Natural killer cell (primary cell): ENCODE measurements around the gene GPX4. TPM values are rescaled to one million over a fixed set of nuclear protein-coding genes. Genes with fewer than 3 reads are reported as not detected.

Source experiments
- ATAC-seq, 3 donors: fragments of 150-1000 bp in 2 of 3; fragments of 200-7000 bp in 1 of 3; cut with Tn5 transposase; 1 replicate in 1 of 3; 2 replicates in 2 of 3; pipeline ENCODE4 v1.10.0; 2021; ENCODE audit warnings: mild to moderate bottlenecking in 2 of 3, moderate library complexity in 2 of 3
- DNase-seq, 2 donors: peaks; one replicate each; pipeline versions ENCODE4 v3.0.0 to v3.0.0-alpha.2; 2013 to 2021; ENCODE audit warnings: mixed read lengths in 1 of 2
- H3K27ac ChIP-seq: one replicate; pipeline ENCODE4 v1.5.1; 2013; ENCODE audit warnings: mild to moderate bottlenecking, low read length
- H3K27me3 ChIP-seq: one replicate; pipeline ENCODE4 v1.6.1; 2013; ENCODE audit warnings: low read length; ENCODE audit not compliant: control insufficient read depth, insufficient read depth
- H3K36me3 ChIP-seq: one replicate; pipeline ENCODE4 v1.6.1; 2013; ENCODE audit warnings: low read length; ENCODE audit not compliant: control insufficient read depth, insufficient read depth
- H3K4me1 ChIP-seq: one replicate; pipeline ENCODE4 v1.6.1; 2013; ENCODE audit warnings: low read length; ENCODE audit not compliant: control insufficient read depth, insufficient read depth
- H3K4me3 ChIP-seq: one replicate; pipeline ENCODE4 v1.5.1; 2013; ENCODE audit warnings: low read length
- H3K9me3 ChIP-seq: one replicate; pipeline ENCODE4 v1.6.1; 2013; ENCODE audit warnings: low read length; ENCODE audit not compliant: control insufficient read depth, insufficient read depth
- H3K27ac Mint-ChIP-seq, 2 donors: one replicate each; pipeline ENCODE4 v1.8.0; 2022; ENCODE audit warnings: mild to moderate bottlenecking in 2 of 2, mixed read lengths in 2 of 2, moderate library complexity in 1 of 2
- H3K27me3 Mint-ChIP-seq, 2 donors: one replicate each; pipeline ENCODE4 v1.8.0; 2022; ENCODE audit warnings: low read depth in 2 of 2, mixed read lengths in 2 of 2
- H3K36me3 Mint-ChIP-seq: one replicate; pipeline ENCODE4 v1.8.0; 2022; ENCODE audit warnings: mixed read lengths
- H3K4me1 Mint-ChIP-seq, 2 donors: one replicate each; pipeline ENCODE4 v1.8.0; 2022; ENCODE audit warnings: mixed read lengths in 2 of 2
- H3K4me3 Mint-ChIP-seq: one replicate; pipeline ENCODE4 v1.8.0; 2022; ENCODE audit warnings: mild to moderate bottlenecking, moderate library complexity, mixed read lengths
- H3K9me3 Mint-ChIP-seq, 2 donors: one replicate each; pipeline ENCODE4 v1.8.0; 2022; ENCODE audit warnings: mixed read lengths in 2 of 2
- WGBS: methylation state at CpG from one replicate; pipeline ENCODE4 v1.1.7; 2013; ENCODE audit warnings: missing lambda C conversion rate; ENCODE audit not compliant: insufficient coverage; 5-methylcytosine and 5-hydroxymethylcytosine counted together
- intact Hi-C: fragments of 100-400 bp; cut with micrococcal nuclease; formaldehyde crosslinking; loops from one replicate; pipeline ENCODE4 v1.14.2; 2022
- total RNA-seq, 4 donors: library from RNA; stranded (reverse); fragments of 120-200 nt in 1 of 4; gene quantifications; one replicate each; pipeline versions ENCODE4 v1.2.3 to v1.2.4, GENCODE V29; 2013 to 2022
- TF ChIP-seq, protein P1 (sequence below): fragments of 200-600 bp; IDR thresholded peaks from one replicate; pipeline ENCODE4 v1.8.0; 2022; ENCODE audit warnings: antibody characterized with exemption

The GPX4 gene
- total RNA-seq, 3 donors from 2014 or later (not counting 1 experiment from before 2014, with no cell fraction given), result 108 to 126 (median 121) TPM

GRCh38 chr19:1060689-1061088 is 43.1 kb upstream of the GPX4 start:
- peaks cover 33% of the 10 kb centered on the region for H3K4me1 ChIP-seq
- no peak overlapping the region for H3K4me3 Mint-ChIP-seq
- H3K27ac ChIP-seq, result no peak overlapping the region
- intact Hi-C loops, result no loop called here
- H3K27ac Mint-ChIP-seq, result no peak overlapping the region
- no peak for DNase-seq
- 85% methylated on average over 5 of the region's 5 CpGs for WGBS
- H3K36me3 Mint-ChIP-seq, result no peaks in the 10 kb centered on the region
- H3K9me3 ChIP-seq, result peaks cover 27% of the 10 kb centered on the region
- peaks cover 22% of the 10 kb centered on the region for H3K36me3 ChIP-seq
- no peaks in the 10 kb centered on the region for H3K27me3 Mint-ChIP-seq
- H3K27me3 ChIP-seq, result no peaks in the 10 kb centered on the region
- peaks cover 20 to 44% of the 10 kb centered on the region in 2 donors for H3K4me1 Mint-ChIP-seq
- H3K4me3 ChIP-seq, result no peak overlapping the region
- ATAC-seq, result no peak
- no peaks in the 10 kb centered on the region for H3K9me3 Mint-ChIP-seq
- TF ChIP-seq, protein P1, sequence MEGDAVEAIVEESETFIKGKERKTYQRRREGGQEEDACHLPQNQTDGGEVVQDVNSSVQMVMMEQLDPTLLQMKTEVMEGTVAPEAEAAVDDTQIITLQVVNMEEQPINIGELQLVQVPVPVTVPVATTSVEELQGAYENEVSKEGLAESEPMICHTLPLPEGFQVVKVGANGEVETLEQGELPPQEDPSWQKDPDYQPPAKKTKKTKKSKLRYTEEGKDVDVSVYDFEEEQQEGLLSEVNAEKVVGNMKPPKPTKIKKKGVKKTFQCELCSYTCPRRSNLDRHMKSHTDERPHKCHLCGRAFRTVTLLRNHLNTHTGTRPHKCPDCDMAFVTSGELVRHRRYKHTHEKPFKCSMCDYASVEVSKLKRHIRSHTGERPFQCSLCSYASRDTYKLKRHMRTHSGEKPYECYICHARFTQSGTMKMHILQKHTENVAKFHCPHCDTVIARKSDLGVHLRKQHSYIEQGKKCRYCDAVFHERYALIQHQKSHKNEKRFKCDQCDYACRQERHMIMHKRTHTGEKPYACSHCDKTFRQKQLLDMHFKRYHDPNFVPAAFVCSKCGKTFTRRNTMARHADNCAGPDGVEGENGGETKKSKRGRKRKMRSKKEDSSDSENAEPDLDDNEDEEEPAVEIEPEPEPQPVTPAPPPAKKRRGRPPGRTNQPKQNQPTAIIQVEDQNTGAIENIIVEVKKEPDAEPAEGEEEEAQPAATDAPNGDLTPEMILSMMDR, result no peak

- Histone ChIP-seq H3K36me3 (peaks cover 11% of the 10 kb centered on the region), H3K27me3 (no peaks in the 10 kb centered on the region), H3K4me3 (no peak overlapping the region), H3K27ac (no peak overlapping the region), H3K4me1 (peaks cover 44% of the 10 kb centered on the region), H3K9me3 (peaks cover 19% of the 10 kb centered on the region)
- DNase-seq (no peak), ATAC-seq (no peak)
- no peaks in the 10 kb centered on the region for H3K9me3 Mint-ChIP-seq
- intact Hi-C loops, result no loop called here
- WGBS, result 98% methylated on average over 20 of the region's 20 CpGs
- no peak overlapping the region for H3K27ac Mint-ChIP-seq
- H3K27me3 Mint-ChIP-seq, result no peaks in the 10 kb centered on the region
- TF ChIP-seq, protein P1, result no peak
- H3K36me3 Mint-ChIP-seq, result no peaks in the 10 kb centered on the region
- no peak overlapping the region for H3K4me3 Mint-ChIP-seq
- peaks cover 18 to 43% of the 10 kb centered on the region in 2 donors for H3K4me1 Mint-ChIP-seq
Observed at GRCh38 chr19:1061987-1062386, 41.8 kb upstream of the GPX4 start.

- peak in 2 of 3 donors; percentile 0 for ATAC-seq
- H3K36me3 Mint-ChIP-seq, result no peaks in the 10 kb centered on the region
- 97% methylated on average over 16 of the region's 17 CpGs for WGBS
Observed at GRCh38 chr19:1062387-1063029, 41.3 kb upstream of the GPX4 start.

More at GRCh38 chr19:1062387-1063029, 41.3 kb upstream of the GPX4 start:
- intact Hi-C loops, result no loop called here
- Histone ChIP-seq H3K4me1 (peaks cover 41% of the 10 kb centered on the region), H3K9me3 (peaks cover 14% of the 10 kb centered on the region), H3K36me3 (peaks cover 6% of the 10 kb centered on the region), H3K27me3 (no peaks in the 10 kb centered on the region), H3K4me3 (no peak overlapping the region), H3K27ac (no peak overlapping the region)
- DNase-seq, result no peak
- H3K27me3 Mint-ChIP-seq, result no peaks in the 10 kb centered on the region
- H3K9me3 Mint-ChIP-seq, result no peaks in the 10 kb centered on the region
- no peak overlapping the region for H3K27ac Mint-ChIP-seq
- H3K4me1 Mint-ChIP-seq, result peaks cover 13 to 38% of the 10 kb centered on the region in 2 donors
- TF ChIP-seq, protein P1, result no peak
- no peak overlapping the region for H3K4me3 Mint-ChIP-seq
